Large intestine (tissue), 3 donors: ENCODE data around the gene SAMD4A. TPM values are rescaled to one million over a fixed set of nuclear protein-coding genes. Genes with fewer than 3 reads are reported as not detected.
A peak's percentile ranks its signal among the peaks of the same experiment; 100 is the strongest.

Experiments
- DNase-seq, 2 donors: peaks; one replicate each; pipeline versions ENCODE4 v3.0.0 to v3.0.0-alpha.2; 2013
- H3K27ac ChIP-seq: one replicate; pipeline ENCODE4 v1.5.1; 2013; ENCODE audit warnings: low read length
- H3K27me3 ChIP-seq: 2 replicates; pipeline ENCODE4 v1.6.1; 2013; ENCODE audit warnings: low read length; ENCODE audit not compliant: control insufficient read depth, insufficient read depth
- H3K36me3 ChIP-seq: 2 replicates; pipeline ENCODE4 v1.6.1; 2013; ENCODE audit warnings: low read length; ENCODE audit not compliant: control insufficient read depth, insufficient read depth
- H3K4me1 ChIP-seq: one replicate; pipeline ENCODE4 v1.6.1; 2013; ENCODE audit warnings: low read length; ENCODE audit not compliant: control insufficient read depth, insufficient read depth
- H3K4me3 ChIP-seq: one replicate; pipeline ENCODE4 v1.5.1; 2013; ENCODE audit warnings: low read length
- H3K9me3 ChIP-seq: one replicate; pipeline ENCODE4 v1.6.1; 2013; ENCODE audit warnings: mild to moderate bottlenecking, low read depth, low read length, moderate library complexity; ENCODE audit not compliant: control insufficient read depth
- WGBS: methylation state at CpG from one replicate; pipeline ENCODE4 v1.1.5; 2013; ENCODE audit warnings: low lambda C conversion rate; ENCODE audit not compliant: insufficient coverage; 5-methylcytosine and 5-hydroxymethylcytosine counted together
- polyA plus RNA-seq: library from polyadenylated mRNA; unstranded; fragments of 120-200 nt; gene quantifications from one replicate; pipeline ENCODE4 v1.2.1, GENCODE V29; 2013

SAMD4A gene
- polyA plus RNA-seq, 1 donor, result 17.7 TPM

- 94% methylated on average over 3 of the region's 10 CpGs for WGBS
- Histone ChIP-seq H3K4me3 (no peak overlapping the region), H3K27me3 (no peaks in the 10 kb centered on the region), H3K27ac (peak overlapping the region; percentile 43), H3K9me3 (no peaks in the 10 kb centered on the region), H3K36me3 (peaks cover 3% of the 10 kb centered on the region), H3K4me1 (peaks cover 23% of the 10 kb centered on the region)
- peak in 1 of 2 donors; percentile 30 for DNase-seq
Observed at GRCh38 chr14:54838931-54839512, 272.1 kb downstream of the SAMD4A start.

- no CpG with 5 or more reads among the region's 3 CpGs for WGBS
- no peaks in the 10 kb centered on the region for H3K27me3 ChIP-seq
- peaks cover 3% of the 10 kb centered on the region for H3K36me3 ChIP-seq
- DNase-seq, result peak in 1 of 2 donors; percentile 22
- H3K9me3 ChIP-seq, result no peaks in the 10 kb centered on the region
- no peak overlapping the region for H3K4me3 ChIP-seq
- H3K27ac ChIP-seq, result no peak overlapping the region
- peaks cover 25% of the 10 kb centered on the region for H3K4me1 ChIP-seq
Observed at GRCh38 chr14:54839701-54840119, 272.8 kb downstream of the SAMD4A start.

- Histone ChIP-seq H3K27ac (no peak overlapping the region), H3K4me3 (no peak overlapping the region), H3K36me3 (peaks cover 3% of the 10 kb centered on the region), H3K27me3 (no peaks in the 10 kb centered on the region), H3K4me1 (peaks cover 28% of the 10 kb centered on the region), H3K9me3 (no peaks in the 10 kb centered on the region)
- WGBS, result 60% methylated on average over 1 of the region's 3 CpGs
- DNase-seq, result no peak
Observed at GRCh38 chr14:54840336-54840735, 273.4 kb downstream of the SAMD4A start.

GRCh38 chr14:54840798-54841197 is 273.9 kb downstream of the SAMD4A start:
- Histone ChIP-seq H3K9me3 (no peaks in the 10 kb centered on the region), H3K27me3 (no peaks in the 10 kb centered on the region), H3K4me1 (peaks cover 30% of the 10 kb centered on the region), H3K36me3 (peaks cover 3% of the 10 kb centered on the region), H3K27ac (no peak overlapping the region), H3K4me3 (no peak overlapping the region)
- 100% methylated on average over 1 of the region's 1 CpG for WGBS
- DNase-seq, result no peak

Other genes starting within 250 kb of the SAMD4A start
- gene CDKN3, start 170.1 kb upstream of the SAMD4A start, polyA plus RNA-seq, result 15.1 TPM
- gene CNIH1, start 125.8 kb upstream of the SAMD4A start, polyA plus RNA-seq, result 196 TPM
- gene GMFB, start 78.1 kb upstream of the SAMD4A start, polyA plus RNA-seq, result 58.5 TPM
- 16.0 TPM for gene CGRRF1, start 57.2 kb upstream of the SAMD4A start, polyA plus RNA-seq